ENCODE measurements around the gene KIR2DL1. TPM values are rescaled to one million over a fixed set of nuclear protein-coding genes. Genes with fewer than 3 reads are reported as not detected.

KIR2DL1 gene
- not detected in 2 replicates for total RNA-seq

GRCh38 chr19:54769646-54770045 lies at the start of gene KIR2DL1:
Gene KIR2DL1, plus strand, starts transcription at chr19:54769793. Its CDS starts 58 bp downstream, at chr19:54769851.

DNA sequence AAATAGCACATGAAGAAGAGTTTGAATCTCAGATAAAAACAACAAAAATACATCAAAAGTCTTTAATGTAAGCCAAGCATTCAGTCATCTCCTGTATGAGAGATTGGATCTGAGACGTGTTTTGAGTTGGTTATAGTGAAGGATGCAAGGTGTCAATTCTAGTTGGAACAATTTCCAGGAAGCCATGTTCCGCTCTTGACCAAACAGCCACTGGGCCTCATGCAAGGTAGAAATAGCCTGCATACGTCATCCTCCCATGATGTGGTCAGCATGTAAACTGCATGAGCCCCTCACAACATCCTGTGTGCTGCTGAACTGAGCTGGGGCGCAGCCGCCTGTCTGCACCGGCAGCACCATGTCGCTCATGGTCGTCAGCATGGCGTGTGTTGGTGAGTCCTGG lies 45.5 kb upstream of the KIR2DL1 start, which contains the start of gene KIR3DL3:
Gene KIR3DL3, plus strand, starts transcription at position 301 of the 400 bp plus-strand sequence. Its CDS starts 55 bp downstream, at position 356.

GRCh38 chr19:54738306-54738705 lies 31.3 kb upstream of the KIR2DL1 start, which contains the start of gene KIR2DL3:
Gene KIR2DL3, plus strand, starts transcription at chr19:54738513. Its CDS starts 33 bp downstream, at chr19:54738546.

GRCh38 chr19:54803410-54803809 lies 33.8 kb downstream of the KIR2DL1 start, which contains the start of gene KIR2DL4:
Gene KIR2DL4, plus strand, starts transcription at chr19:54803610. Its CDS starts 42 bp downstream, at chr19:54803652.

GRCh38 chr19:54816251-54816650 lies 46.7 kb downstream of the KIR2DL1 start, which contains the start of gene KIR3DL1:
Gene KIR3DL1, plus strand, starts transcription at chr19:54816468.

GRCh38 chr19:54832496-54832895 lies 62.9 kb downstream of the KIR2DL1 start, which contains the start of gene KIR2DS4:
Gene KIR2DS4, plus strand, starts transcription at chr19:54832676.

Small RNAs within 50 kb of the gene (small RNA-seq; reads per million reads assigned to genes)
- not detected for gene KIR3DP1

Other genes starting within 250 kb of the KIR2DL1 start
- not detected in 2 replicates for gene LILRA2, start 196.0 kb upstream of the KIR2DL1 start, total RNA-seq
- not detected in 2 replicates for gene LILRA1, start 176.2 kb upstream of the KIR2DL1 start, total RNA-seq
- gene LILRB1, start 139.3 kb upstream of the KIR2DL1 start, total RNA-seq, result not detected in 2 replicates
- not detected in 2 replicates for gene LILRB4, start 106.8 kb upstream of the KIR2DL1 start, total RNA-seq
- gene KIR3DL3, start 45.4 kb upstream of the KIR2DL1 start, total RNA-seq, result not detected in 2 replicates
- not detected in 2 replicates for gene KIR2DL3, start 31.3 kb upstream of the KIR2DL1 start, total RNA-seq
- not detected in 2 replicates for gene KIR2DL4, start 33.8 kb downstream of the KIR2DL1 start, total RNA-seq
- not detected in 2 replicates for gene KIR3DL1, start 46.7 kb downstream of the KIR2DL1 start, total RNA-seq
- not detected in 2 replicates for gene KIR2DS4, start 62.9 kb downstream of the KIR2DL1 start, total RNA-seq
- not detected in 2 replicates for gene KIR3DL2, start 80.7 kb downstream of the KIR2DL1 start, total RNA-seq
- gene FCAR, start 104.4 kb downstream of the KIR2DL1 start, total RNA-seq, result not detected in 2 replicates
- not detected in 2 replicates for gene NCR1, start 136.4 kb downstream of the KIR2DL1 start, total RNA-seq
- gene NLRP7, start 177.7 kb downstream of the KIR2DL1 start, total RNA-seq, result under 0.01 TPM in 1 of 2 replicates, not detected in the other
- gene NLRP2, start 196.6 kb downstream of the KIR2DL1 start, total RNA-seq, result 0.66 and 0.93 TPM in 2 replicates

Measured in thoracic aorta endothelial cell (primary cell).